Activated CD8-positive, alpha-beta memory T cell treated with anti-CD3 and anti-CD28 coated beads, Interleukin-2, amount 50 U/mL, for 1 hour (primary cell): Measurements from ENCODE around the gene NBEAL1.
"Not testable (repeated sequence)": the region's sequence is repeated elsewhere in the genome, so short reads cannot be mapped to it uniquely, and the experiment has no call there.

ENCODE experiments used
- DNase-seq: peaks from one replicate; pipeline ENCODE4 v3.0.0-alpha.2; 2020; ENCODE audit errors: extremely low read depth

Gene NBEAL1

GRCh38 chr2:203112342-203112741, 97.7 kb downstream of the NBEAL1 start:
- DNase-seq = no peak

GRCh38 chr2:203115201-203115700, 100.6 kb downstream of the NBEAL1 start:
- not testable (repeated sequence) for DNase-seq

GRCh38 chr2:203122317-203122986, 107.8 kb downstream of the NBEAL1 start:
- no peak for DNase-seq

GRCh38 chr2:203126996-203127395, 112.3 kb downstream of the NBEAL1 start:
- no peak for DNase-seq

GRCh38 chr2:203135105-203135504, 120.4 kb downstream of the NBEAL1 start:
- DNase-seq = no peak

DNA sequence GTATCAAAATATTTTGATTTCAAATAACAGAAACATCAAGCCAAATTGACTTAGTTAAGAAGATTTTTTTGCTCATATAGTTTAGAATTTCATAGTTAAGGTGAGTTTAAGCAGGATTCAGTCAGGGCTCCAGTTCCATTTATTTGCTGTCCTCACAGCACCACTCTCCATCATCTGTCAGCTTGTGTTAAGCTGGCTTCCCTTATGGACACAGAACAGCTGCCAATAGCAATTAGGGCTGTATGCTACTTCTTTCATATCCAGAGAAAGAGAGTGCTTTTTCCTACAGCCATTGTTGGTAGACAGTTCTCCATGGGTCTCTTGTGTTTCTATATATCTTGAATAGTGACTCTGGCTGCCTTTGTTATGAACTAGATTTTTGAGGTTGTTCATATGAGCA, 128.7 kb downstream of the NBEAL1 start:
- DNase-seq = no peak

DNA sequence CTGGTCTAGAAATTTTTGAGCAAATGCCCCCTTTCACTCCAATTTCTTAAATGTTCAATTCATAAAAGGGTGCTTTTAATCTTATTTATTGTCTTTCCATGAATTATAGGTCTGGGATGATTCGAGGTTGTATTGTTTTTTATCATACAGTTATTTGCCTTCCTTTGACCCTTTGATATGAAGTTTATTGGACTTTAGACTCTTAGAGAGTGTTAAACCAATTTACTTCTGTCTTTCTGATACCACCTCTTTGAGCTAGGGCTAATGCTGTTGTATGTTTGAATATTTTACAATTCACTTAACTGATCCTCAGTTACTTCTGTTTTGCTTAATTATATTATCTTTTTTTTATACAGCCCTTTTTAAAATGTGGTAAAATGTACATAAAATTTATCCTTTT, 134.5 kb downstream of the NBEAL1 start:
- DNase-seq = no peak

DNA sequence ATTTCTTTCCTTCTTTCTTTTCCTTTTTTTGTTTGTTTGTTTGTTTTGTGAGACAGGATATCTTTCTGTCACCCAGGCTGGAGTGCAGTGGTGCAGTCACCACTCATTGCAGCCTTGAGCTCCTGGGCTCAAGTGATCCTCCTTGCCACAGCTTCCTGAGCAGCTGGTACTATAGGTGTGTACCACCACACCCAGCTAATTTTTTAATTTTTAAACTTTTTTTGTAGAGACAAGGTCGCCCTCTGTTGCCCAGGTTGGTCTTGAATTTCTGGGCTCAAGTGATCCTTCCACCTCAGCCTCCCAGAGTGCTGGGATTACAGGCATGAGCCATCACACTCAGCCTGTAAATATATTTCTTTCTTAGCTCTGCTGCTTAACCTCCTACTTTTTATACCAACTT, 140.7 kb downstream of the NBEAL1 start:
- no peak for DNase-seq

DNA sequence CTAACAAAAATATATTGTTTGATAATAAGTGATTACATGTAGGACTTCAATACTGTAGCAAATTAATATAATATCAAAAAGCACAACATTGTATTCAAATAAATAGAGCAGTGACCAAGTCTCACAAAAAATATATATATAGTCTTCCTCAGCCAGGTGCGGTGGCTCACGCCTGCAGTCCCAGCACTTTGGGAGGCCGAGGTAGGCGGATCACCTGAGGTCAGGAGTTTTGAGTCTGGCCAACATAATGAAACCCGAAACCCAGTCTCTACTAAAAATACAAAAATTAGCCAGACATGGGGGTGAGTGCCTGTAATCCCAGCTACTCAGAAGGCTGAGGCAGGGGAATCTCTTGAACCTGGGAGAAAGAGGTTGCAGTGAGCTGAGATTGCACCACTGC, 148.0 kb downstream of the NBEAL1 start:
- DNase-seq = not testable (repeated sequence)

DNA sequence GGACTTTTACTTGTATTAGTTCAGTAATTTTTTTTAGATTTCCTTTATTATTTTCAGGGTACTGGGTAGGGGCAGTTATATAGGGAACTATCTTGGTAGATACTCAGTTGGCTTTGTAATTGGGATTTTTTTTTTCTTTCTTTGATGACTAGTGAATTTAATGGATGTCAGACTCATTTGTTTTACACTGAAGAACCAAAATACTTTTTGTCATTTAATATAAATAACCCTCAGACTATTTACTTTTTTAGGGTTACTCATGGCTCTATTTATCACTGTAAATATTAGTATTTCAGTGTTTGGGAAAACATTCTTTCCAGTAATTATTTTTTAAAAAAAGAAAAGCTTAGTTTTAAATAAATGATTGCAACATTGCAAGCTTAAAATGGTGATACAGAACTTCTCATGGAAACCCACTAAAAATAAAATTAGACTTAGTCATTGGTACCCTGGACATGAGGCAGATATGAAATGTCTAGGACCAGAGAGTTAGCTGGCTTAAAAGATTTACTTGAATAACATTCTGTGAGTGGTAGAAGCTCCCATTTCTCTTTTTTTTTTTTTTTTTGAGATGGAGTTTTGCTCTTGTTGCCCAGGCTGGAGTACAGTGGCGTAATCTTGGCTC, 149.7 kb downstream of the NBEAL1 start:
- no peak for DNase-seq

GRCh38 chr2:203167751-203168150, 153.1 kb downstream of the NBEAL1 start:
- no peak for DNase-seq

DNA sequence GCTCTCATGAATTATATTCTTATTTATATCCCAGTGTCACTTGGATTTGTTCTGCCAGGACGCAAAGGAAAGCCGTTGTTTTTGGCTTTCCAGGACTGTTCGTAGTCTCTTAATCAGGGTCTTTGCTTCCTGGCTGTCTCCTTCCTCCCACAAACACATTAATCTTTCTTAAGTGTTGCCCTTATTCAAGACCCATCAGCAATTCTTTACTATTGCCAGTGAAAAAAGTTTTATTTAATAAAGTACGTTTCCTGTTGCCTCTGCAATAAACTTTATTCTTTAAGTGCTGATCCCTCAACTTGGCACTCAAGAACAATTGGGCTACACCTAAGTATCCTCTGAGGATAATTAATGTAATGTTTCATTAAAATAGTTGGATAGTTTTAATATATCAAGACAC, 155.8 kb downstream of the NBEAL1 start:
- DNase-seq = no peak

DNA sequence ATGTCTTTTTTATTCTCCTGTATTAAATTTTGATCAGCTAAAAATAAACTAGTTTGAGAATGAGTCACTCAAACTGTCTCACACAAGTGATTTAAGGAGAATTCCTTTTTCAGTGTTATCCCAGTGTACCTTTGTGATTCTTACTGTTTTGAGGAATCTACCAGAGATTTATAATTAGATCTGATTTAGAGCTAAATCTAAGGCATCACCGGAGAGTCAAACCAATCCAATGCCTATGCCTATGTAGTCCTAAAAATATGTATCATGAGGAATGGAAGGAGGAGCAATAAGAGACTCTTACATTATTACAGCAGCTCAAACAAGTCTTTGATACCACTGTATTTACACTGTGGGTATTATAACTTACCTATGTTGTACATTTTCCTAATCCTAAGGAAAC, 160.7 kb downstream of the NBEAL1 start:
- no peak for DNase-seq

GRCh38 chr2:203177361-203177760, 162.7 kb downstream of the NBEAL1 start:
- no peak for DNase-seq

GRCh38 chr2:203185864-203186263, 171.2 kb downstream of the NBEAL1 start:
- DNase-seq = no peak

DNA sequence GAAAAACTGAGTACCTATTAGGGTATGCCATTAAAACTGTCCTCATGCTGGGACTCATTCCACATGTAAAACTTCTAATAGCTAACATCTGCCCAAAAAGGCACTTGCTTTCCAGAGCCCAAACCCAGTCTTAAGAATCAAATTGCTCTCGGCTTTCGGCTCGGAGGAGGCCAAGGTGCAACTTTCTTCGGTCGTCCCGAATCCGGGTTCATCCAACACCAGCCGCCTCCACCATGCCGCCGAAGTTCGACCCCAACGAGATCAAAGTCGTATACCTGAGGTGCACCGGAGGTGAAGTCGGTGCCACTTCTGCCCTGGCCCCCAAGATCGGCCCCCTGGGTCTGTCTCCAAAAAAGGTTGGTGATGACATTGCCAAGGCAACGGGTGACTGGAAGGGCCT, 175.9 kb downstream of the NBEAL1 start:
- not testable (repeated sequence) for DNase-seq

DNA sequence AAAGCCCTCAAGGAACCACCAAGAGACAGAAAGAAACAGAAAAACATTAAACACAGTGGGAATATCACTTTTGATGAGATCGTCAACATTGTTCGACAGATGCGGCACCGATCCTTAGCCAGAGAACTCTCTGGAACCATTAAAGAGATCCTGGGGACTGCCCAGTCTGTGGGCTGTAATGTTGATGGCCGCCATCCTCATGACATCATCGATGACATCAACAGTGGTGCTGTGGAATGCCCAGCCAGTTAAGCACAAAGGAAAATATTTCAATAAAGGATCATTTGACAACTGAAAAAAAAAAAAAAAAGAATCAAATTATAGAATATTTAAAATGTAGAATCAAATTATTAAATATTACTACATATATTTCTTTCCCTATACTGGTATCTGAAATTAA, 176.4 kb downstream of the NBEAL1 start:
- DNase-seq = not testable (repeated sequence)

DNA sequence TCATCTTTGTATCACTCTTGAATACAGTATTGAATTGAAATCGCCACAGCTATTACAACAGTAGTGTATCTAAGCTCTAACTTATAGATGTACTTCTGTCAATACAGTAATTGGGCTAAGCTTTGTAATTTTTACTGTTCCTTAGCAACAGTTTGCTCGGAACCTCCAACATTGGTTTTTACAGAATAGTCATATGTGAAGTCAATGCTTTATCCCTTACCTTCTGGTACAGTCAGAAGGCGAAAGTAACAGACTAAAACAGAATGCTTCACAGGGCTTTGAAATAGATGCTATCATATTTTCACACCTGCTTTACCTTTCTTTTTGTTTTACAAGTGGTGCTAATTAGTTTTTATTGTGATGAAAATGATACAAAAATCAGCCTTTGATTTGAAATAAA, 177.3 kb downstream of the NBEAL1 start:
- no peak for DNase-seq

DNA sequence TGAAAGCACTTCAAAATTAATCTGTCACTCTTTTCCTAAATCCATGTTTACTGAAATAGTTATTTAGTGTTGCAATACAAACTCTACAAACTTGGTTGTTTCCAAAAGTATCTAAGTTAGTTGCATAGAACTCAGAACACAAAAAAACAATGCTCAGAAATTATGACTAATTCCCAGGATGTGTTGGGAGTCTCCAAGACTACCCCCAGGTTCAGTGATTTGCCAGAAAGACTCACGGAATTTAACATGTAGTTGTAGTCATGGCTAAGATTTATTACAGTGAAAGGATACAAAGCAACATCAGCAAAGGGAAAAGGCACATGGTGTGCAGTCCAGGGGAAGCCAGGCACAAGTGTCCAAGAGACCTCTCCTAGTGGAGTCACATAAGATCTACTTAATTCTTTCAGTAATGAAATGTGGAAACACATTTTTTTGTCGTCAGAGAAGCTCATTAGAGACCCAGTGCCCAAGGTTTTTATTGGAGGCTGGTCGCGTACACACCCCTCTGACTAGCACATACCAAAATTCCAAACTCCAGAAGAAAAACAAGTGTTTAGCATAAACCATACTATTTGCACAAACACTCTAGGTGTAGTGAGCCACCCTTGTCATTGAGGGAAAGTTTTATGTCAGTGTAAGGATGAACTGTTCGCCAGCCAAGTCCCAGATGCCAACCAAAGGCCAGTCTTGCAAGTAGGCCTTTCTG, 180.8 kb downstream of the NBEAL1 start:
- DNase-seq = no peak

DNA sequence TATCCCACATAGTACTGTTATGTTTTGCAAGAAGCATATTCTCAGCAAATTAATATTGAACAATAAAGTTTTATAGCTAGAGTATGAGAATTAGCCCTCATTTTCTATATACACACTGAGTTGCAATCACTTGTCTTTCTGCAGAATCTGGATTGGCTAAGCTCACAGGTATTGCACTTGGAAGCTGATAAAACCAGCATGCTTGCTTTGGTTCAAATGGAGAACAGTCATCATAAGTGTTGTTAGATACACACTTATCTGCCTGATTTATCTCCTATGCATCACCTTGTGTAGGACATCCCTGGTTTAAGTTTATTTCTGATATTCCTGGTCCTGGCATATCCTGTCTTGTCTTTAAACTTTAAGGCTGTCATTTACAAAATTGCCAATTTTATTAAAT, 186.2 kb downstream of the NBEAL1 start:
- DNase-seq = no peak

DNA sequence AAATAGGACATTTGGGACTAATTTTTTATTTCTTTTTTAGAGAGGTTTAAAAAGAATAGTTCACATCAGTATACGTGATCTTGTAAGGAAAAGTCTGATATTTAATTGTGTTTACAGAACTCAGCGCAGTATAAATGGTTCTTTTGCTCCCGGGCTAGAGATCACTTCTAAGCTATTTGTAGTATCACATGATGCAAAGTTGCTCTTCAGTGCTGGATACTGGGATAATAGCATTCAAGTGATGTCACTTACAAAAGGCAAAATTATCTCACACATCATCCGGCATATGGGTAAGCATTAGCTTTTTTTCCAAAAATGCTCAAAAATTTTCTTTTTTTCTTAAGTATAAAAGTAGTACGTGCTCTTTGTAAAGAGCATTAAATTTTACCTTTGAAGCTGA, 186.8 kb downstream of the NBEAL1 start:
- no peak for DNase-seq

DNA sequence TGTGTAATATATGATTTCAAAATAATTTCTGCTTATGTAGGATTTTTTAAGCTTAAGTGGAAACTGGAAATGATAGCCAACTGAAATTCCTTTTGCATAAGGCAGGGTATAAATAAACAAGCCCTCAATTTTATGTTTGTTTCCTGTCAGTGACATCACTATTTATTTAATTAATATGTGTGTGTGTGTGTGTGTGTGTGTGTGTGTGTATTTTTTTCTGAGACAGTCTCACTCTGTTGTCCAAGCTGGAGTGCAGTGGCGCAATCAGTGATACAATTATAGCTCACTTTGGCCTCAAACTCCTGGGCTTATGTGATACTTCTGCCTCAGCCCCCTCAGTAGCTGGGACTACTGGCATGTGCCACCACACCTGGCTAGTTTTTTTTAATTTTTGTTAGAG, 194.9 kb downstream of the NBEAL1 start:
- no peak for DNase-seq

DNA sequence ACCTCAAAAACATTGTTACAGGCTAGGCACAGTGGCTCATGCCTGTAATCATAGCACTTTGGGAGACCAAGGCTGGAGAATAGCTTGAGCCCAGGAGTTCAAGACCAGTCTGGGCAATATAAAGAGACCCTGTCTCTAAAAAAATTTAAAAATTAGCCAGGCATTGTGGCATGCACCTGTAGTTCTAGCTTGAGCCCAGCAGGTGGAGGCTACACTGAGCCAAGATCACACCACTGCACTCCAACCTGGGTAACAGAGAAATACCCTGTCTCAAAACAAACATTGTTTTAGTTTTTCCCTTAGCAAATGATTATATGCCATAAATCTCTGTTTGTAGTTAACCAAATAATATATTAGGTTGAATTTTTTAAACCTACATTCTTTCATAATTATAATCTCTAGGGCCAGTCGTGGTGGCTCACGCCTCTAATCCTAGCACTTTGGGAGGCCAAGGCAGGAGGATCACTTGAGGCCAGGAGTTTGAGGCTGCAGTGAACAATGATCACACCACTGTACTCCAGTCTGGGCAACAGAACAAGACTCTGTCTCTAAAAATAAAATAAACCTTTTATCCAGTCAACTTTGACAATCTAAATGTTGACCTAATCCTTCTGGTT, 210.9 kb downstream of the NBEAL1 start:
- DNase-seq = no peak
